ENCODE results near the gene TNFAIP8. TPM values are rescaled to one million over a fixed set of nuclear protein-coding genes. Genes with fewer than 3 reads are reported as not detected.

Gene TNFAIP8
- polyA plus RNA-seq, 1 experiment: 11.3 TPM

GRCh38 chr5:119374901-119375300 is 19.1 kb downstream of the TNFAIP8 start:
- Histone ChIP-seq H3K36me3 (ENCODE audit: control insufficient read depth, insufficient read depth, low read length) (no peaks in the 10 kb centered on the region), H3K4me3 (ENCODE audit: low read depth, low read length) (no peak overlapping the region), H3K27me3 (ENCODE audit: control insufficient read depth, insufficient read depth, low read length) (no peaks in the 10 kb centered on the region)
- TF ChIP-seq CTCF (IDR thresholded peaks at IDR 0.05; ENCODE audit: insufficient read depth, low read depth, low read length): no peak
- DNase-seq (ENCODE audit: low read depth): no peak
- CTCF ChIA-PET: interaction anchor here (0.6 kb wide), 1 partner anchor 418 kb away, joined by 3 read pairs; no protein-coding TSS in a partner anchor
- POLR2A ChIA-PET: no interaction called here

GRCh38 chr5:119377066-119377465 is 21.2 kb downstream of the TNFAIP8 start:
- Histone ChIP-seq H3K27me3 (ENCODE audit: control insufficient read depth, insufficient read depth, low read length) (no peaks in the 10 kb centered on the region), H3K36me3 (ENCODE audit: control insufficient read depth, insufficient read depth, low read length) (no peaks in the 10 kb centered on the region), H3K4me3 (ENCODE audit: low read depth, low read length) (no peak overlapping the region)
- CTCF ChIA-PET: no interaction called here
- POLR2A ChIA-PET: no interaction called here
- DNase-seq (ENCODE audit: low read depth): no peak
- no peak for TF ChIP-seq CTCF (IDR thresholded peaks at IDR 0.05; ENCODE audit: insufficient read depth, low read depth, low read length)

- Histone ChIP-seq H3K27me3 (ENCODE audit: control insufficient read depth, insufficient read depth, low read length) (no peaks in the 10 kb centered on the region), H3K4me3 (ENCODE audit: low read depth, low read length) (no peak overlapping the region), H3K36me3 (ENCODE audit: control insufficient read depth, insufficient read depth, low read length) (no peaks in the 10 kb centered on the region)
- DNase-seq (ENCODE audit: low read depth): no peak
- TF ChIP-seq CTCF (IDR thresholded peaks at IDR 0.05; ENCODE audit: insufficient read depth, low read depth, low read length): no peak
- CTCF ChIA-PET: interaction anchor here (0.6 to 2.2 kb wide), 5 partner anchors 12 to 530 kb away, joined by 3 to 9 read pairs (median 4); no protein-coding TSS in a partner anchor
- POLR2A ChIA-PET: interaction anchor here (0.6 kb wide), 1 partner anchor 658 kb away, joined by 4 read pairs; no protein-coding TSS in a partner anchor
Observed at GRCh38 chr5:119378075-119378700, 22.4 kb downstream of the TNFAIP8 start.

GRCh38 chr5:119379096-119379495 is 23.3 kb downstream of the TNFAIP8 start:
- TF ChIP-seq CTCF (IDR thresholded peaks at IDR 0.05; ENCODE audit: insufficient read depth, low read depth, low read length): no peak

GRCh38 chr5:119379942-119380547 is 24.2 kb downstream of the TNFAIP8 start:
- POLR2A ChIA-PET: no interaction called here
- Histone ChIP-seq H3K36me3 (ENCODE audit: control insufficient read depth, insufficient read depth, low read length) (no peaks in the 10 kb centered on the region), H3K4me3 (ENCODE audit: low read depth, low read length) (no peak overlapping the region), H3K27me3 (ENCODE audit: control insufficient read depth, insufficient read depth, low read length) (no peaks in the 10 kb centered on the region)
- no peak for DNase-seq (ENCODE audit: low read depth)
- CTCF ChIA-PET: interaction anchor here (0.9 to 1.6 kb wide), 3 partner anchors 14 to 108 kb away, joined by 3 read pairs; no protein-coding TSS in a partner anchor
- no peak for TF ChIP-seq CTCF (IDR thresholded peaks at IDR 0.05; ENCODE audit: insufficient read depth, low read depth, low read length)

More at GRCh38 chr5:119379096-119379495, 23.3 kb downstream of the TNFAIP8 start:
- CTCF ChIA-PET: interaction anchor here (1.4 to 2.2 kb wide), 4 partner anchors 14 to 41 kb away, joined by 3 to 9 read pairs (median 4); no protein-coding TSS in a partner anchor
- H3K36me3 ChIP-seq (ENCODE audit: control insufficient read depth, insufficient read depth, low read length): no peaks in the 10 kb centered on the region
- H3K27me3 ChIP-seq (ENCODE audit: control insufficient read depth, insufficient read depth, low read length): no peaks in the 10 kb centered on the region
- H3K4me3 ChIP-seq (ENCODE audit: low read depth, low read length): no peak overlapping the region
- no peak for DNase-seq (ENCODE audit: low read depth)
- POLR2A ChIA-PET: no interaction called here
